ENCODE data around the gene ANTXRL.
"Not testable (repeated sequence)": the region's sequence is repeated elsewhere in the genome, so short reads cannot be mapped to it uniquely, and the experiment has no call there.

DNA sequence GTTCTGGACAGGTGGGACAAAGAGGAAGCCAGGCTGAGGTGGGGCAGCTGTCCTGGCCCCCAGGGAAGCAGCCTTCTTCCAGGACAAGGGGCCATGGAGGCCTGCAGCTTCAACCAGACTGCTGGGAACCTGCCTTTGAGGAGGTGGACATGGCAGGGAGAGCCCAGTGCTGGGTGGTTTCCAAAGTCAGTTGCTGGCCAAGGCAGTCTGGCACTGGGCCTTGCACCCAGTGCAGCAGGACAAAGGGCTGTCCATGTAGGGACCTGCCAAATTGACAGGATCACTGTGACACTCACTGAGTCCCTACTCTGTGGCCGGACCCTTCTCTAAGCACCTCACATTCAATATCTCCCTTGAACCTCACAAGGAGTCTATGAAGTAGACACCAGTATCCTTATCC is 90.2 kb downstream of the ANTXRL start:
- TF ChIP-seq, protein P1, sequence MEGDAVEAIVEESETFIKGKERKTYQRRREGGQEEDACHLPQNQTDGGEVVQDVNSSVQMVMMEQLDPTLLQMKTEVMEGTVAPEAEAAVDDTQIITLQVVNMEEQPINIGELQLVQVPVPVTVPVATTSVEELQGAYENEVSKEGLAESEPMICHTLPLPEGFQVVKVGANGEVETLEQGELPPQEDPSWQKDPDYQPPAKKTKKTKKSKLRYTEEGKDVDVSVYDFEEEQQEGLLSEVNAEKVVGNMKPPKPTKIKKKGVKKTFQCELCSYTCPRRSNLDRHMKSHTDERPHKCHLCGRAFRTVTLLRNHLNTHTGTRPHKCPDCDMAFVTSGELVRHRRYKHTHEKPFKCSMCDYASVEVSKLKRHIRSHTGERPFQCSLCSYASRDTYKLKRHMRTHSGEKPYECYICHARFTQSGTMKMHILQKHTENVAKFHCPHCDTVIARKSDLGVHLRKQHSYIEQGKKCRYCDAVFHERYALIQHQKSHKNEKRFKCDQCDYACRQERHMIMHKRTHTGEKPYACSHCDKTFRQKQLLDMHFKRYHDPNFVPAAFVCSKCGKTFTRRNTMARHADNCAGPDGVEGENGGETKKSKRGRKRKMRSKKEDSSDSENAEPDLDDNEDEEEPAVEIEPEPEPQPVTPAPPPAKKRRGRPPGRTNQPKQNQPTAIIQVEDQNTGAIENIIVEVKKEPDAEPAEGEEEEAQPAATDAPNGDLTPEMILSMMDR (IDR thresholded peaks at IDR 0.05): not testable (repeated sequence)
- not testable (repeated sequence) for TF ChIP-seq POLR2A, EP300 (IDR thresholded peaks at IDR 0.05)

Data from suprapubic skin (tissue), 3 donors.